IMR-90 (cell line): ENCODE measurements around the gene ZNFX1. TPM values are rescaled to one million over a fixed set of nuclear protein-coding genes. Genes with fewer than 3 reads are reported as not detected.
A peak's percentile ranks its signal among the peaks of the same experiment; 100 is the strongest.

Experiments used
- ATAC-seq: fragments of 200-7000 bp; cut with Tn5 transposase; 2 replicates; pipeline ENCODE4 v1.9.1; 2020; ENCODE audit warnings: low read depth, mild to moderate bottlenecking, moderate library complexity
- BruUV-seq: library from RNA; stranded (reverse); fragments of 400-500 nt; replicated peaks from 2 replicates; lab custom pipeline; 2021; lab: Mats Ljungman, UMichigan
- CTCF ChIA-PET: fragments of 300-600 bp; formaldehyde crosslinking; extraction: SDS; loops from one replicate; lab custom pipeline; 2021; ENCODE audit warnings: antibody characterized with exemption; lab: Yijun Ruan, JAX
- POLR2A ChIA-PET: fragments of 300-600 bp; sonication (Branson Sonifier 250); formaldehyde crosslinking; loops from one replicate; lab custom pipeline; 2022; ENCODE audit warnings: antibody characterized with exemption; ENCODE audit not compliant: unreplicated experiment; lab: Charles Lee
- DNase-seq: peaks from one replicate; pipeline ENCODE4 v3.0.0; 2013
- H2AFZ ChIP-seq: replicated peaks from 2 replicates; pipeline ENCODE3; 2013; ENCODE audit warnings: low read length, mild to moderate bottlenecking; ENCODE audit not compliant: poor library complexity
- H2AK5ac ChIP-seq: 2 replicates; pipeline ENCODE4 v1.6.1; 2013; ENCODE audit warnings: low read depth, low read length, inconsistent platforms
- H2AK9ac ChIP-seq: replicated peaks from 2 replicates; pipeline ENCODE3; 2013; ENCODE audit warnings: mild to moderate bottlenecking, low read depth, low read length, moderate library complexity; ENCODE audit not compliant: poor library complexity
- H2BK120ac ChIP-seq: 2 replicates; pipeline ENCODE4 v1.6.1; 2013; ENCODE audit warnings: low read depth, low read length, inconsistent platforms
- H2BK15ac ChIP-seq: 3 replicates; pipeline ENCODE4 v1.6.1; 2013; ENCODE audit warnings: low read depth, low read length, inconsistent platforms
- H2BK20ac ChIP-seq: 2 replicates; pipeline ENCODE4 v1.6.1; 2013; ENCODE audit warnings: low read depth, mild to moderate bottlenecking, inconsistent platforms, low read length, moderate library complexity
- H2BK5ac ChIP-seq: 2 replicates; pipeline ENCODE4 v1.6.1; 2013; ENCODE audit warnings: mild to moderate bottlenecking, low read depth, low read length, inconsistent platforms; ENCODE audit not compliant: poor library complexity, severe bottlenecking
- H3K14ac ChIP-seq: replicated peaks from 2 replicates; pipeline ENCODE4 v1.6.1; 2013; ENCODE audit warnings: low read depth, low read length, inconsistent platforms
- H3K18ac ChIP-seq: 2 replicates; pipeline ENCODE4 v1.6.1; 2013; ENCODE audit warnings: low read depth, low read length, control low read depth
- H3K23ac ChIP-seq: 2 replicates; pipeline ENCODE4 v1.6.1; 2013; ENCODE audit warnings: low read depth, low read length, inconsistent platforms
- H3K27ac ChIP-seq: 2 replicates; pipeline ENCODE4 v1.5.1; 2013; ENCODE audit warnings: mild to moderate bottlenecking, control low read depth, low read length; ENCODE audit not compliant: insufficient read depth
- H3K27me3 ChIP-seq: 2 replicates; pipeline ENCODE4 v1.6.1; 2013; ENCODE audit warnings: low read length; ENCODE audit not compliant: control insufficient read depth, insufficient read depth
- H3K36me3 ChIP-seq: 2 replicates; pipeline ENCODE4 v1.6.1; 2013; ENCODE audit warnings: low read length, mixed read lengths; ENCODE audit not compliant: control insufficient read depth, insufficient read depth
- H3K4ac ChIP-seq: 2 replicates; pipeline ENCODE4 v1.6.1; 2013; ENCODE audit warnings: low read depth, low read length, inconsistent platforms
- H3K4me1 ChIP-seq: 2 replicates; pipeline ENCODE4 v1.6.1; 2013; ENCODE audit warnings: low read length, mixed read lengths; ENCODE audit not compliant: control insufficient read depth, insufficient read depth
- H3K4me2 ChIP-seq: 2 replicates; pipeline ENCODE4 v1.6.1; 2013; ENCODE audit warnings: low read depth, mild to moderate bottlenecking, control low read depth, low read length, moderate library complexity
- H3K4me3 ChIP-seq: 2 replicates; pipeline ENCODE4 v1.5.1; 2013; ENCODE audit warnings: low read depth, mild to moderate bottlenecking, control low read depth, low read length, moderate library complexity; ENCODE audit not compliant: insufficient read depth
- H3K56ac ChIP-seq: 2 replicates; pipeline ENCODE4 v1.6.1; 2013; ENCODE audit warnings: low read length, inconsistent platforms; ENCODE audit not compliant: insufficient read depth; ENCODE audit errors: extremely low read depth
- H3K79me1 ChIP-seq, 2 experiments: 2 replicates each; pipeline ENCODE4 v1.6.1; 2013; ENCODE audit warnings: low read length in 2 of 2, inconsistent platforms in 1 of 2, low read depth in 1 of 2
- H3K9ac ChIP-seq: 2 replicates; pipeline ENCODE4 v1.6.1; 2013; ENCODE audit warnings: low read depth, low read length, control low read depth
- H3K9me1 ChIP-seq: 2 replicates; pipeline ENCODE4 v1.6.1; 2013; ENCODE audit warnings: low read length, inconsistent platforms; ENCODE audit not compliant: insufficient read depth
- H3K9me3 ChIP-seq: 2 replicates; pipeline ENCODE4 v1.6.1; 2013; ENCODE audit warnings: low read length; ENCODE audit not compliant: control insufficient read depth, insufficient read depth
- H4K20me1 ChIP-seq: 2 replicates; pipeline ENCODE4 v1.6.1; 2013; ENCODE audit warnings: low read length, inconsistent platforms; ENCODE audit not compliant: insufficient read depth
- H4K5ac ChIP-seq: 2 replicates; pipeline ENCODE4 v1.6.1; 2013; ENCODE audit warnings: mild to moderate bottlenecking, low read depth, low read length, control low read depth
- H4K8ac ChIP-seq, 2 experiments: 2 replicates each; pipeline ENCODE4 v1.6.1; 2013; ENCODE audit warnings: low read depth in 2 of 2, low read length in 2 of 2, control low read depth in 1 of 2, inconsistent platforms in 1 of 2
- H4K91ac ChIP-seq: 2 replicates; pipeline ENCODE4 v1.6.1; 2013; ENCODE audit warnings: low read depth, low read length, inconsistent platforms; ENCODE audit not compliant: insufficient read depth
- POLR2A ChIP-seq: IDR thresholded peaks from 2 replicates; pipeline ENCODE4 v1.6.1; 2012; ENCODE audit warnings: mild to moderate bottlenecking, low read depth, low read length
- SMC3 ChIP-seq: fragments of 150-350 bp; IDR thresholded peaks from 2 replicates; pipeline ENCODE4 v1.6.1; 2016; ENCODE audit warnings: low read depth, mild to moderate bottlenecking, antibody characterized with exemption, low read length, moderate library complexity
- WGBS, 2 experiments: methylation state at CpG; one replicate each; pipeline versions ENCODE4 v1.1.5 to v1.1.7; 2013; ENCODE audit warnings: missing lambda C conversion rate in 2 of 2; ENCODE audit not compliant: insufficient read length in 1 of 2; ENCODE audit errors: extremely low coverage in 2 of 2; 5-methylcytosine and 5-hydroxymethylcytosine counted together
- dilution Hi-C: fragments of 300-500 bp; cut with HindIII; formaldehyde crosslinking; loops from one replicate; pipeline ENCODE4 v1.14.3; 2018; ENCODE audit warnings: low sequenced_read_pairs; ENCODE audit not compliant: unreplicated experiment
- in situ Hi-C: fragments of 300-500 bp; cut with MboI; formaldehyde crosslinking; loops from 3 replicates; pipeline ENCODE4 v1.14.3; 2019; ENCODE audit warnings: low sequenced_read_pairs, inconsistent platforms, mixed read lengths
- intact Hi-C: fragments of 100-400 bp; cut with micrococcal nuclease; formaldehyde crosslinking; loops from 2 replicates; pipeline ENCODE4 v1.10.0; 2022
- polyA plus RNA-seq, 3 experiments: library from polyadenylated mRNA; depleted of rRNA; stranded (reverse); fragments of >200 nt; gene quantifications; 2 replicates each; pipeline ENCODE4 v1.2.3, GENCODE V29; 2012; ENCODE audit warnings: low replicate concordance in 1 of 3
- total RNA-seq: library from RNA; depleted of rRNA; stranded (reverse); fragments of >200 nt; gene quantifications from 2 replicates; pipeline ENCODE4 v1.2.3, GENCODE V29; 2012

The ZNFX1 gene
- total and polyA plus RNA-seq, 2 of the 4 experiments (the other 2 are of a cell fraction), result 10.9 to 60.9 TPM

GRCh38 chr20:49283703-49284625 lies 6.1 kb upstream of the ZNFX1 start:
- dilution Hi-C loops, result no loop called here
- no peaks in the 10 kb centered on the region for H3K27me3 ChIP-seq
- H3K9me1 ChIP-seq, result peaks cover 11% of the 10 kb centered on the region
- in situ Hi-C loops, result no loop called here
- intact Hi-C loops, result no loop called here
- peaks cover 27% of the 10 kb centered on the region for H3K9me3 ChIP-seq
- no TSS peak for BruUV-seq
- H3K18ac ChIP-seq, result no peak overlapping the region
- H2AK5ac ChIP-seq, result no peak overlapping the region
- H3K79me1 ChIP-seq, result peaks cover 42 to 87% of the 10 kb centered on the region in 2 experiments
- no peak overlapping the region for H2BK15ac ChIP-seq
- no peak for DNase-seq
- no peak overlapping the region for H2BK120ac ChIP-seq
- no peak overlapping the region for H4K8ac ChIP-seq
- no peak overlapping the region for H2BK20ac ChIP-seq
- H2BK5ac ChIP-seq, result no peak overlapping the region
- 100% methylated on average over 1 of the region's 3 CpGs; no CpG with 5 or more reads in 1 of the 2 experiments for WGBS, 2 experiments
- H3K36me3 ChIP-seq, result peaks cover 94% of the 10 kb centered on the region
- H4K20me1 ChIP-seq, result peaks cover 100% of the 10 kb centered on the region
- H4K91ac ChIP-seq, result no peak overlapping the region
- H3K4ac ChIP-seq, result no peak overlapping the region
- H2AK9ac ChIP-seq, result no peak overlapping the region
- H2AFZ ChIP-seq, result no peak overlapping the region
- no peak overlapping the region for H3K4me3 ChIP-seq
- no peak overlapping the region for H3K56ac ChIP-seq
- H4K5ac ChIP-seq, result no peak overlapping the region
- H3K23ac ChIP-seq, result no peak overlapping the region
- ChIA-PET CTCF (interaction anchor here (1.0 kb wide), 1 partner anchor 37 kb away, joined by 3 read pairs; no protein-coding TSS in a partner anchor), POLR2A (interaction anchor here (0.5 kb wide), 1 partner anchor 1689 kb away, joined by 3 read pairs; no protein-coding TSS in a partner anchor)
- no peak overlapping the region for H3K9ac ChIP-seq
- peaks cover 11% of the 10 kb centered on the region for H3K4me1 ChIP-seq
- H3K14ac ChIP-seq, result no peak overlapping the region
- peak overlapping the region; percentile 55 for H3K4me2 ChIP-seq
- TF ChIP-seq POLR2A, result 0 out of 2 replicates have a peak, but pooled peaks have one; percentile 22
- no peak for TF ChIP-seq SMC3
- no peak overlapping the region for H3K27ac ChIP-seq
- no peak for ATAC-seq
